Endodermal cell (in vitro differentiated cells): Measurements from ENCODE around the gene KIAA2012. TPM values are rescaled to one million over a fixed set of nuclear protein-coding genes. Genes with fewer than 3 reads are reported as not detected.

Experiments used
- DNase-seq: peaks from one replicate; pipeline ENCODE4 v3.0.0-alpha.2; 2017
- H3K27ac ChIP-seq: 2 replicates; pipeline ENCODE4 v1.5.1; 2013; ENCODE audit warnings: mild to moderate bottlenecking, low read depth, low read length, moderate library complexity
- H3K27me3 ChIP-seq: 2 replicates; pipeline ENCODE4 v1.6.1; 2013; ENCODE audit warnings: mild to moderate bottlenecking, low read length, moderate library complexity; ENCODE audit not compliant: insufficient read depth, control insufficient read depth, poor library complexity, severe bottlenecking
- H3K36me3 ChIP-seq: 2 replicates; pipeline ENCODE4 v1.7.0; 2013; ENCODE audit warnings: mild to moderate bottlenecking, low read length, moderate library complexity; ENCODE audit not compliant: control insufficient read depth, insufficient read depth
- H3K4me1 ChIP-seq: one replicate; pipeline ENCODE4 v1.7.0; 2013; ENCODE audit warnings: low read length; ENCODE audit not compliant: control insufficient read depth, insufficient read depth
- H3K4me3 ChIP-seq: 2 replicates; pipeline ENCODE4 v1.5.1; 2013; ENCODE audit warnings: mild to moderate bottlenecking, low read length, moderate library complexity
- H3K9ac ChIP-seq: 2 replicates; pipeline ENCODE4 v1.6.1; 2013; ENCODE audit warnings: mild to moderate bottlenecking, low read length, moderate library complexity; ENCODE audit not compliant: poor library complexity, severe bottlenecking; ENCODE audit errors: extremely low read depth
- H3K9me3 ChIP-seq: 2 replicates; pipeline ENCODE4 v1.6.1; 2013; ENCODE audit warnings: mild to moderate bottlenecking, low read length, moderate library complexity; ENCODE audit not compliant: control insufficient read depth
- H3K27ac Mint-ChIP-seq: 2 replicates; pipeline ENCODE4 v1.8.0; 2020; ENCODE audit warnings: mixed read lengths
- H3K27me3 Mint-ChIP-seq: 2 replicates; pipeline ENCODE4 v1.8.0; 2021; ENCODE audit warnings: mild to moderate bottlenecking, mixed read lengths; ENCODE audit not compliant: insufficient read depth
- H3K36me3 Mint-ChIP-seq: 2 replicates; pipeline ENCODE4 v1.8.0; 2020; ENCODE audit warnings: low read depth, mixed read lengths
- H3K4me1 Mint-ChIP-seq: 2 replicates; pipeline ENCODE4 v1.8.0; 2020; ENCODE audit warnings: mixed read lengths
- H3K4me3 Mint-ChIP-seq: 2 replicates; pipeline ENCODE4 v1.8.0; 2020; ENCODE audit warnings: mild to moderate bottlenecking, moderate library complexity, mixed read lengths
- H3K9me3 Mint-ChIP-seq: 2 replicates; pipeline ENCODE4 v1.8.0; 2020; ENCODE audit warnings: mild to moderate bottlenecking, mixed read lengths
- whole genome bisulfite sequencing, 2 experiments: methylation state at CpG; one replicate each; pipeline versions ENCODE4 v1.1.5 to v1.1.7; 2013; ENCODE audit warnings: missing lambda C conversion rate in 2 of 2, mixed read lengths in 1 of 2; ENCODE audit not compliant: insufficient coverage in 1 of 2, insufficient read length in 1 of 2; 5-methylcytosine and 5-hydroxymethylcytosine counted together
- total RNA-seq, 2 donors: library from RNA; stranded (reverse); fragmentation: NEBNext Ultra II Directional in 1 of 2; extraction: Animal tissue kit (Norgen Biotek cat#: 25700) in 1 of 2; gene quantifications; 2 replicates in 1 of 2; 3 replicates in 1 of 2; pipeline ENCODE4 v1.2.1, GENCODE V29; 2021
- TF ChIP-seq, protein P1 (sequence below): fragments of 200-600 bp; sonication (generic); conservative IDR thresholded peaks from 2 replicates; pipeline ENCODE4 v1.5.0; 2021; ENCODE audit warnings: antibody characterized with exemption, mild to moderate bottlenecking

KIAA2012 gene
- total RNA-seq, 2 donors from 2014 or later = 0.62 to 1.0 TPM

DNA sequence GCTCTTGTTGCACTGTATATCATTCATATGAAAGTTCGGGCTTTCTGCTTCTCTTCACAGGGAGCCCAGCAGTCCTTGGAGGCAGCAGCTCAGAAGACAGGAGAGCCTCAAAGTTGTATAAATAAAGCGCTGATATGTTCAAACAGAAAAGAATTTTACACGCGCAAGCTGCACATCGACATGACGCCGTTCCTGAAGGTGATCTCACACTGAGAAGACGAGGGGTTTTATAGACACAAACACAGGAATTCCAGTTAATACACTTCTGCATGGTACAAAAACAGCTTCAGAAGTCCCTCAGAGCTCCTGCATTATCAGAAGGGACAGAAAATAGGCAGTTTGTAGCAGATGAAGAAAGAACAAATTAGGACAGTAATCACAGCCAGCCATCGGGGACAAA is 81.6 kb downstream of the KIAA2012 start:
- Histone ChIP-seq H3K9me3 (no peaks in the 10 kb centered on the region), H3K27me3 (no peaks in the 10 kb centered on the region)
- WGBS, 2 experiments = 94 to 95% methylated on average over 8 to 9 of the region's 9 CpGs

GRCh38 chr2:202157211-202157990 is 84.3 kb downstream of the KIAA2012 start:
- H3K4me3 Mint-ChIP-seq = no peak overlapping the region
- H3K4me1 ChIP-seq = peaks cover 11% of the 10 kb centered on the region
- H3K27ac Mint-ChIP-seq = no peak overlapping the region
- no peak overlapping the region for H3K27ac ChIP-seq
- peaks cover 2% of the 10 kb centered on the region for H3K9me3 Mint-ChIP-seq
- peaks cover 3% of the 10 kb centered on the region for H3K27me3 Mint-ChIP-seq
- no peak for DNase-seq
- no peaks in the 10 kb centered on the region for H3K36me3 ChIP-seq
- 88 to 98% methylated on average over 3 to 4 of the region's 4 CpGs for WGBS, 2 experiments
- H3K9ac ChIP-seq = no peak overlapping the region
- H3K27me3 ChIP-seq = no peaks in the 10 kb centered on the region
- TF ChIP-seq, protein P1, sequence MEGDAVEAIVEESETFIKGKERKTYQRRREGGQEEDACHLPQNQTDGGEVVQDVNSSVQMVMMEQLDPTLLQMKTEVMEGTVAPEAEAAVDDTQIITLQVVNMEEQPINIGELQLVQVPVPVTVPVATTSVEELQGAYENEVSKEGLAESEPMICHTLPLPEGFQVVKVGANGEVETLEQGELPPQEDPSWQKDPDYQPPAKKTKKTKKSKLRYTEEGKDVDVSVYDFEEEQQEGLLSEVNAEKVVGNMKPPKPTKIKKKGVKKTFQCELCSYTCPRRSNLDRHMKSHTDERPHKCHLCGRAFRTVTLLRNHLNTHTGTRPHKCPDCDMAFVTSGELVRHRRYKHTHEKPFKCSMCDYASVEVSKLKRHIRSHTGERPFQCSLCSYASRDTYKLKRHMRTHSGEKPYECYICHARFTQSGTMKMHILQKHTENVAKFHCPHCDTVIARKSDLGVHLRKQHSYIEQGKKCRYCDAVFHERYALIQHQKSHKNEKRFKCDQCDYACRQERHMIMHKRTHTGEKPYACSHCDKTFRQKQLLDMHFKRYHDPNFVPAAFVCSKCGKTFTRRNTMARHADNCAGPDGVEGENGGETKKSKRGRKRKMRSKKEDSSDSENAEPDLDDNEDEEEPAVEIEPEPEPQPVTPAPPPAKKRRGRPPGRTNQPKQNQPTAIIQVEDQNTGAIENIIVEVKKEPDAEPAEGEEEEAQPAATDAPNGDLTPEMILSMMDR = no peak
- H3K4me1 Mint-ChIP-seq = peaks cover 41% of the 10 kb centered on the region
- no peak overlapping the region for H3K4me3 ChIP-seq
- no peaks in the 10 kb centered on the region for H3K36me3 Mint-ChIP-seq
- H3K9me3 ChIP-seq = no peaks in the 10 kb centered on the region

More for the DNA sequence above, 81.6 kb downstream of the KIAA2012 start:
- TF ChIP-seq, protein P1 = no peak
- Histone ChIP-seq H3K36me3 (no peaks in the 10 kb centered on the region), H3K27ac (no peak overlapping the region), H3K4me1 (peaks cover 9% of the 10 kb centered on the region), H3K9ac (no peak overlapping the region), H3K4me3 (no peak overlapping the region)
- no peak for DNase-seq
- no peak overlapping the region for H3K4me3 Mint-ChIP-seq
- no peaks in the 10 kb centered on the region for H3K36me3 Mint-ChIP-seq
- H3K4me1 Mint-ChIP-seq = peaks cover 43% of the 10 kb centered on the region
- H3K27me3 Mint-ChIP-seq = peaks cover 3% of the 10 kb centered on the region
- no peak overlapping the region for H3K27ac Mint-ChIP-seq
- peaks cover 2% of the 10 kb centered on the region for H3K9me3 Mint-ChIP-seq

DNA sequence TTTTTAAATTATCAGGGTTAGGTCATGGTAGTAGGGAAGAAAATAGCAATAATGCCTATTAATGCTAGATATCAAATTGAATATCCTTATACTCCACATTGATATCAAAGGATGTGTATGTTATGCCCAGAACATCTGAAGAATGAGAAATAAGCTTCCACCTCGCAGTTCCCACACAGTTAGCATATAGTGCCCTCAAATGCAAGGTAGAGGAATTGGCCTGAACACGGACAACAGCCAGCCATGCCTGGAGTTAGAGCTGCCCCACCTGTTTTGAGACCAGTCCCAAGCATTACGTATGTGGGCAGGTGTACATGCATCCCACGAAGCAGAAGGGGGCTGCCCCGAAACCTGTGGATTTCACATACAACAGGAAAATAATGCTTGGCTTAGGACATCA is 85.7 kb downstream of the KIAA2012 start:
- Mint-ChIP-seq H3K4me1 (peaks cover 41% of the 10 kb centered on the region), H3K36me3 (no peaks in the 10 kb centered on the region), H3K4me3 (no peak overlapping the region), H3K27me3 (no peaks in the 10 kb centered on the region), H3K9me3 (no peaks in the 10 kb centered on the region), H3K27ac (no peak overlapping the region)
- no peak overlapping the region for H3K4me3 ChIP-seq
- H3K9me3 ChIP-seq = no peaks in the 10 kb centered on the region
- 81 to 83% methylated on average over 5 of the region's 5 CpGs for WGBS, 2 experiments
- H3K9ac ChIP-seq = no peak overlapping the region
- H3K27ac ChIP-seq = no peak overlapping the region
- H3K4me1 ChIP-seq = peaks cover 8% of the 10 kb centered on the region
- H3K27me3 ChIP-seq = no peaks in the 10 kb centered on the region
- H3K36me3 ChIP-seq = no peaks in the 10 kb centered on the region
- TF ChIP-seq, protein P1 = peak; percentile 62
- DNase-seq = no peak
